IPS DF 19.7 (cell line): ENCODE measurements around the gene SIN3A.

Experiments
- DNase-seq: peaks from one replicate; pipeline ENCODE4 v3.0.0-alpha.2; 2013; ENCODE audit warnings: low read depth, low spot score

SIN3A gene

GRCh38 chr15:75380773-75381172 lies 70.7 kb downstream of the SIN3A start:
- no peak for DNase-seq

- no peak for DNase-seq
These were observed 79.4 kb downstream of the SIN3A start for GRCh38 chr15:75371901-75372688.

GRCh38 chr15:75371486-75371885 lies 80.0 kb downstream of the SIN3A start:
- DNase-seq, result no peak

- no peak for DNase-seq
These were observed 81.5 kb downstream of the SIN3A start for GRCh38 chr15:75369897-75370581.

- DNase-seq, result no peak
These were observed 82.7 kb downstream of the SIN3A start for GRCh38 chr15:75368689-75369239.

- peak; percentile 92 for DNase-seq
These were observed 83.4 kb downstream of the SIN3A start, which contains the start of gene MAN2C1 for GRCh38 chr15:75367913-75368688. TSS of gene MAN2C1 (minus strand) at chr15:75368607. CDS start at chr15:75368583, 24 bp downstream.

GRCh38 chr15:75367406-75367912 lies 84.0 kb downstream of the SIN3A start:
- no peak for DNase-seq

GRCh38 chr15:75367006-75367405 lies 84.5 kb downstream of the SIN3A start:
- DNase-seq, result no peak

- no peak for DNase-seq
These were observed 85.3 kb downstream of the SIN3A start for GRCh38 chr15:75366163-75366562.

GRCh38 chr15:75364881-75365280 lies 86.6 kb downstream of the SIN3A start:
- DNase-seq, result no peak

GRCh38 chr15:75363786-75364185 lies 87.7 kb downstream of the SIN3A start:
- DNase-seq, result no peak

GRCh38 chr15:75362642-75363249 lies 88.7 kb downstream of the SIN3A start:
- no peak for DNase-seq

- DNase-seq, result no peak
These were observed 89.4 kb downstream of the SIN3A start for GRCh38 chr15:75361989-75362641.

GRCh38 chr15:75361361-75361988 lies 90.0 kb downstream of the SIN3A start:
- no peak for DNase-seq

GRCh38 chr15:75360856-75361255 lies 90.6 kb downstream of the SIN3A start:
- no peak for DNase-seq

GRCh38 chr15:75360391-75360790 lies 91.1 kb downstream of the SIN3A start:
- DNase-seq, result no peak

GRCh38 chr15:75359537-75360250 lies 91.8 kb downstream of the SIN3A start:
- no peak for DNase-seq

GRCh38 chr15:75358771-75359536 lies 92.5 kb downstream of the SIN3A start:
- DNase-seq, result no peak
